K562 (cell line): Measurements from ENCODE around the gene TAF4. TPM values are rescaled to one million over a fixed set of nuclear protein-coding genes. Genes with fewer than 3 reads are reported as not detected.

Experiments used
- ATAC-seq: fragments of 200-7000 bp; cut with Tn5 transposase; 3 replicates; pipeline ENCODE4 v1.9.1; 2020; ENCODE audit warnings: moderate library complexity
- BruUV-seq: library from RNA; stranded (reverse); fragments of 400-500 nt; replicated peaks from 2 replicates; lab custom pipeline; 2021; lab: Mats Ljungman, UMichigan
- CTCF ChIA-PET: fragments of 300-600 bp; formaldehyde crosslinking; extraction: SDS; loops from one replicate; lab custom pipeline; 2021; ENCODE audit warnings: low intra/inter-chr PET ratio; lab: Yijun Ruan, JAX
- POLR2A ChIA-PET: fragments of 300-600, 350-650 bp; sonication (Branson Sonifier 250); formaldehyde crosslinking; extraction: SDS; loops from one replicate; lab custom pipeline; 2021; ENCODE audit warnings: antibody characterized with exemption, inconsistent platforms; lab: Yijun Ruan, JAX
- DNase-seq, 4 experiments: peaks; one replicate each; pipeline versions ENCODE4 v3.0.0 to v3.0.0-alpha.2; 2011 to 2018; ENCODE audit warnings: low spot score in 3 of 4, mixed read lengths in 3 of 4; ENCODE audit errors: extremely low read depth in 1 of 4
- FAIRE-seq: peaks from 2 replicates; lab custom pipeline; 2011; peaks lifted over from hg19 to GRCh38; lab: Jason Lieb, UNC
- H2AFZ ChIP-seq: 2 replicates; pipeline ENCODE4 v1.6.0; 2011; ENCODE audit warnings: low read depth, low read length, control low read depth, inconsistent platforms
- H3K27ac ChIP-seq: fragments of 200-600 bp; 3 replicates; pipeline ENCODE4 v1.8.0; 2011; ENCODE audit warnings: low read depth, mild to moderate bottlenecking, control low read depth, inconsistent platforms, low read length, moderate library complexity, mixed read lengths; ENCODE audit errors: extremely low read depth
- H3K27me3 ChIP-seq, 2 experiments: fragments of 300-600 bp in 1 of 2; 2 replicates in 1 of 2; 3 replicates in 1 of 2; pipeline versions ENCODE4 v1.6.0 to v1.8.0; 2011; ENCODE audit warnings: inconsistent platforms in 2 of 2, low read length in 2 of 2, mild to moderate bottlenecking in 1 of 2, mixed read lengths in 1 of 2, moderate library complexity in 1 of 2; ENCODE audit not compliant: control insufficient read depth in 2 of 2, insufficient read depth in 2 of 2
- H3K36me3 ChIP-seq: fragments of 300-600 bp; 3 replicates; pipeline ENCODE4 v1.8.0; 2011; ENCODE audit warnings: mild to moderate bottlenecking, low read length, inconsistent platforms; ENCODE audit not compliant: control insufficient read depth, insufficient read depth
- H3K4me1 ChIP-seq, 2 experiments: fragments of 200-600 bp in 1 of 2; replicated peaks in 1 of 2; 2 replicates in 1 of 2; 3 replicates in 1 of 2; pipeline versions ENCODE4 v1.5.1 to v1.8.0; 2011; ENCODE audit warnings: inconsistent platforms in 2 of 2, low read length in 2 of 2, mild to moderate bottlenecking in 1 of 2, mixed read lengths in 1 of 2, moderate library complexity in 1 of 2; ENCODE audit not compliant: control insufficient read depth in 2 of 2, insufficient read depth in 2 of 2
- H3K4me2 ChIP-seq: 2 replicates; pipeline ENCODE4 v1.6.1; 2011; ENCODE audit warnings: low read length, control low read depth, inconsistent platforms, mixed read lengths; ENCODE audit not compliant: insufficient read depth
- H3K4me3 ChIP-seq: fragments of 200-600 bp; sonication (generic), shearing (Covaris generic); 2 replicates; pipeline ENCODE4 v1.5.1; 2016; ENCODE audit warnings: control low read depth, inconsistent platforms
- H3K79me2 ChIP-seq: fragments of 200-600 bp; 3 replicates; pipeline ENCODE4 v1.8.0; 2011; ENCODE audit warnings: low read length, inconsistent platforms; ENCODE audit not compliant: control insufficient read depth, insufficient read depth
- H3K9ac ChIP-seq, 2 experiments: 2 replicates each; pipeline versions ENCODE4 v1.6.0 to v1.6.1; 2011; ENCODE audit warnings: low read depth in 2 of 2, low read length in 2 of 2, control low read depth in 1 of 2, inconsistent platforms in 1 of 2, mild to moderate bottlenecking in 1 of 2, mixed read lengths in 1 of 2; ENCODE audit not compliant: insufficient read depth in 1 of 2
- H3K9me1 ChIP-seq: one replicate; pipeline ENCODE4 v1.6.0; 2011; ENCODE audit warnings: inconsistent platforms, mild to moderate bottlenecking, low read length, moderate library complexity; ENCODE audit not compliant: control insufficient read depth, insufficient read depth
- H3K9me3 ChIP-seq: replicated peaks from 2 replicates; pipeline ENCODE4 v1.5.1; 2011; ENCODE audit warnings: low read depth, low read length, inconsistent platforms; ENCODE audit not compliant: control insufficient read depth, insufficient read depth
- H4K20me1 ChIP-seq: replicated peaks from 2 replicates; pipeline ENCODE4 v1.6.1; 2011; ENCODE audit warnings: low read length, inconsistent platforms, mixed read lengths; ENCODE audit not compliant: control insufficient read depth, insufficient read depth
- BRF1 ChIP-seq: IDR thresholded peaks from 3 replicates; pipeline ENCODE4 v1.6.1; 2011; ENCODE audit warnings: borderline replicate concordance, mild to moderate bottlenecking; ENCODE audit not compliant: insufficient read length; ENCODE audit errors: extremely low read depth
- CHD2 ChIP-seq: IDR thresholded peaks from 2 replicates; pipeline ENCODE4 v1.6.1; 2011; ENCODE audit warnings: low read depth, low read length
- E2F6 ChIP-seq, 2 experiments: IDR thresholded peaks; 2 replicates each; pipeline ENCODE4 v1.6.1; 2011; ENCODE audit warnings: borderline replicate concordance in 1 of 2, control low read depth in 1 of 2, low read depth in 1 of 2, low read length in 1 of 2, mild to moderate bottlenecking in 1 of 2, mixed read lengths in 1 of 2, moderate library complexity in 1 of 2; ENCODE audit not compliant: insufficient read depth in 1 of 2, insufficient read length in 1 of 2, poor library complexity in 1 of 2, severe bottlenecking in 1 of 2; ENCODE audit errors: extremely low read depth in 1 of 2
- MAX ChIP-seq: sonication (generic); formaldehyde crosslinking; IDR thresholded peaks from 2 replicates; pipeline ENCODE4 v1.9.0; 2022; ENCODE audit warnings: mild to moderate bottlenecking, missing genetic modification reagents
- RBBP5 ChIP-seq: fragments of 200-600 bp; sonication (generic); IDR thresholded peaks from 2 replicates; pipeline ENCODE4 v1.6.1; 2012; ENCODE audit warnings: borderline replicate concordance, mild to moderate bottlenecking, low read length, control low read depth, inconsistent platforms; ENCODE audit not compliant: insufficient read depth, poor library complexity, severe bottlenecking
- SPI1 ChIP-seq: IDR thresholded peaks from 2 replicates; pipeline ENCODE4 v1.6.1; 2011; ENCODE audit warnings: low read depth, low read length, control low read depth, borderline replicate concordance
- TCF7 ChIP-seq: sonication (generic); IDR thresholded peaks from 2 replicates; pipeline ENCODE4 v1.6.1; 2016; ENCODE audit warnings: antibody characterized with exemption, borderline replicate concordance
- YY1 ChIP-seq, 3 experiments: IDR thresholded peaks; 2 replicates each; pipeline ENCODE4 v1.6.1; 2011; ENCODE audit warnings: low read length in 2 of 3, mild to moderate bottlenecking in 2 of 3, moderate library complexity in 2 of 3, borderline replicate concordance in 1 of 3, control low read depth in 1 of 3, low read depth in 1 of 3; ENCODE audit not compliant: insufficient read depth in 3 of 3, insufficient replicate concordance in 2 of 3, control insufficient read depth in 1 of 3, insufficient read length in 1 of 3; ENCODE audit errors: extremely low read depth in 1 of 3
- WGBS: fragments of 100-300 bp; shearing (Covaris generic); methylation state at CpG from one replicate; pipeline ENCODE4 v1.1.6; 2016; ENCODE audit warnings: low coverage, mixed read lengths; ENCODE audit not compliant: insufficient coverage; ENCODE audit errors: missing lambda C conversion rate; 5-methylcytosine and 5-hydroxymethylcytosine counted together
- in situ Hi-C: fragments of 300-500 bp; cut with MboI; formaldehyde crosslinking; loops from 4 replicates; pipeline ENCODE4 v1.15.0; 2018; ENCODE audit warnings: inconsistent platforms, mixed read lengths
- intact Hi-C: fragments of 100-400 bp; cut with micrococcal nuclease; formaldehyde crosslinking; loops from 2 replicates; pipeline ENCODE4 v1.14.2; 2022
- polyA plus RNA-seq, 8 experiments: library from polyadenylated mRNA; depleted of rRNA in 4 of 8; stranded (reverse) in 5 of 8; unstranded in 3 of 8; fragments of >200 nt; fragmentation: Nextera tagmentation in 2 of 8; fragmentation: Illumina TruSeq in 1 of 8; extraction: Ambion mirVana in 2 of 8; extraction: Trizol in 1 of 8; gene quantifications; 2 replicates each; pipeline versions ENCODE4 v1.2.1 to v1.2.3, GENCODE V29; 2011 to 2014; ENCODE audit warnings: inconsistent platforms in 1 of 8, missing spikeins in 1 of 8
- total RNA-seq, 7 experiments: library from RNA; depleted of rRNA in 6 of 7; stranded (reverse); fragments of >200 nt in 6 of 7; fragmentation: Illumina TruSeq in 2 of 7; extraction: Trizol in 2 of 7; gene quantifications; 2 replicates each; pipeline versions ENCODE4 v1.2.1 to v1.2.3, GENCODE V29; 2011 to 2021; ENCODE audit warnings: low replicate concordance in 1 of 7

TAF4 gene
- total and polyA plus RNA-seq, 9 of the 15 experiments (the other 6 are each of a cell fraction or from before 2014, with no cell fraction given), result 0.44 to 28.3 (median 5.6) TPM

GRCh38 chr20:62025394-62025793 lies 40.3 kb downstream of the TAF4 start:
- peak overlapping the region; percentile 81 for H3K27ac ChIP-seq
- FAIRE-seq (peak; percentile 32), DNase-seq (peak in 1 of 4 experiments; percentile 34), ATAC-seq (peak; percentile 7; the same call in 2 of the 3 replicates)
- no peaks in the 10 kb centered on the region; the same call in 1 of the 2 replicates for H4K20me1 ChIP-seq
- H3K4me3 ChIP-seq, result no peak overlapping the region
- no peak for TF ChIP-seq RBBP5
- peak; percentile 43 for TF ChIP-seq MAX (CRISPR knock-in tag)
- TF ChIP-seq SPI1, result 0 out of 2 replicates have a peak, but pooled peaks have one; percentile 8
- peak; percentile 15 to 48 for TF ChIP-seq E2F6 (IDR thresholded peaks at IDR 0.05; ENCODE audit: borderline replicate concordance in 1 of 2, extremely low read depth in 1 of 2, insufficient read depth in 1 of 2, insufficient read length in 1 of 2, low read depth in 1 of 2, low read length in 1 of 2, poor library complexity in 1 of 2, severe bottlenecking in 1 of 2)
- no peak for TF ChIP-seq BRF1
- TF ChIP-seq CHD2, result no peak
- peak in 1 of 3 experiments; percentile 56 for TF ChIP-seq YY1 (IDR thresholded peaks at IDR 0.05; ENCODE audit: borderline replicate concordance in 1 of 3, control insufficient read depth in 1 of 3, extremely low read depth in 1 of 3, insufficient read depth in 3 of 3, insufficient read length in 1 of 3, insufficient replicate concordance in 2 of 3, low read depth in 1 of 3, low read length in 2 of 3)
- TF ChIP-seq TCF7, result no peak
- H3K9me1 ChIP-seq, result peaks cover 2% of the 10 kb centered on the region
- POLR2A ChIA-PET, result interaction anchor here (1.0 to 1.2 kb wide), 2 partner anchors 41 to 96 kb away, joined by 3 to 6 read pairs; no protein-coding TSS in a partner anchor
- intact Hi-C loops, result loop anchor here (5.0 kb wide), 3 partner anchors 37 to 117 kb away; partner anchors contain the start of genes LSM14B, PSMA7 and SS18L1
- WGBS, result 71% methylated on average over 8 of the region's 8 CpGs
- H3K4me2 ChIP-seq, result peak overlapping the region; percentile 75; the same call in 1 of the 2 replicates
- peaks cover 15 to 48% of the 10 kb centered on the region in 2 experiments for H3K4me1 ChIP-seq
- in situ Hi-C loops, result no loop called here
- peaks cover 6% of the 10 kb centered on the region; the same call in 2 of the 3 replicates for H3K36me3 ChIP-seq
- no peaks in the 10 kb centered on the region for H3K27me3 ChIP-seq
- H3K79me2 ChIP-seq, result peaks cover 94% of the 10 kb centered on the region
- H3K9ac ChIP-seq, result peak overlapping the region; percentile 20 to 59; a peak in 2 of 4 replicates
- no peaks in the 10 kb centered on the region for H3K9me3 ChIP-seq
- CTCF ChIA-PET, result no interaction called here
- H2AFZ ChIP-seq, result peak overlapping the region; percentile 87; the same call in 1 of the 2 replicates
- BruUV-seq, result no TSS peak
